ENCODE results near the gene KRT79. TPM values are rescaled to one million over a fixed set of nuclear protein-coding genes. Genes with fewer than 3 reads are reported as not detected.

The KRT79 gene
- total RNA-seq, 1 donor = under 0.01 TPM

DNA sequence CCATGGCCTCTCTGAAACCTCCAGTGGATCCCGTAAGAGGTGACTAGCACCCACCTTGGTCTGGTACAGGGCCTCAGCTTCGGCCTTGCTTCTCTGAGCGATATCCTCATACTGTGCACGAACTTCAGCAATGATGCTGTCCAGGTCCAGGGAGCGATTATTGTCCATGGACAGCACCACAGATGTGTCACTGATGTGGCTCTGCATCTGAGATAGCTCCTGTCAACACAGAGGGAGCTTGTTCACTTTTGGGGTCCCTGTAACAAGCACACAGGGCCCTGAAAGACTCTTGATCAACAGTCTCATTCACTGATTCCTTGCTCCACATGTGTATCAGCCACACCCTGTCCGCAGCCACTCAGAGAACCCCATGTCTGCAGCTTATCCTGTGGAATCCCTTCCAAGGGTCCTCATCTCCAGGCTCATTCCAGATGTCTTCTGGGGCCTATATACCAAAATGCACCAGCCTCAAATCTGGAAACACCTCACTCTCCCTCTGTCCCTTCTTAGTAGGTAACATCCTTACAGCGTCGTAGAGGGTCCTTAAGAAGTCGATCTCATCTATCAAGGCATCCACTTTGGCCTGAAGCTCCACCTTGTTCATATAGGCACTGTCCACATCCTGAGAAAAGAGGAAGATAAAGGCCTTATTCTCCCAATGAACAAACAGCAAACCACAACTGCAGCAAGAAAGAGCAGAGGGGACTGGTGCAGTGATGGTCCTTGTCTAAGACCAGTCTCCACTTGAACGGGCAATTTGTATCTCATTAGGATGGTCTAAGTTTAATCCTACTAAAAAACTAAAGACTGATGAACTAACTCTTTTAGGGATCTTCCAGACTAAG is 41.7 kb downstream of the KRT79 start:
- peak in 1 of 3 donors; percentile 28 for DNase-seq (ENCODE audit: low read depth in 2 of 3, low spot score in 2 of 3)

- no peak for DNase-seq (ENCODE audit: low read depth in 2 of 3, low spot score in 2 of 3)
These were observed 42.6 kb downstream of the KRT79 start for GRCh38 chr12:52791271-52792184.

DNA sequence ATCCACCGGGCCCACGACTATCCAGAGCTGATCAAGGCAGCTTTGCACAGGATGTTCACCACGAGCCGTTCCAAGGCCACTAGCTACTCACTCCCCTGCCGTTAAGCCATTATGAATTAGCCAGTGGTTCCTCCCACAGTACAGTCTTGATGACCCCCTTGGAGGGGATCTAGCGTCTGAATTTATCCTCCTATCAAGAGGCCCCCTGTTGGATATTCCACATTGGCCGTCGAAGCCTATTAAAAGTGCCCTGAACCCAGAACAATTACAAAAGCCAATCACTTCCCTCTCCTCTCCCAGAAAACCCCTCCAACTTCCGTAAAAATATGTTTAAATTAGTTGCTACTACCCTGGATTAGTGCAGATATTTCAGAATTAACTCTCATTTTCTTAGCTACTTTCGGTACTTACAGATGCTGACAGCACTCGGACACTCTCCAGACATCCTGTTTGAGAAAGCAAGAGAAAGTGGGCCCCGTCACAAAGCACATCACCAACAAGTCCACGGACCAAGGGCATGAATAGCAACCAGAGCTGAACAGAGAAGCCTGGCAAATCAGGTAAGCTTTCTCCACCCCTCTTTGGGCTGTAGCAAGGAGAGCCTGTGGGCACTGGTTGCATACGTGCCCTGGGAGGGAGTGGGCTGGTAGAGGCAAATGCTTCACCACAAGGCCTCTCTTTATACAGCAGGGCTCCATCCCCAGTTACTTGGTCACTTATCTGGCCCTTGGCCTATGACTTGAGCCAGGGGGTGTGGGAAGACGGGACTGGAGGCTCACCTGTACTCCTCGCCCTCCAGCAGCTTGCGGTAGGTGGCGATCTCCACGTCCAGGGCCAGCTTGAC is 43.5 kb downstream of the KRT79 start:
- no peak for DNase-seq (ENCODE audit: low read depth in 2 of 3, low spot score in 2 of 3)

DNA sequence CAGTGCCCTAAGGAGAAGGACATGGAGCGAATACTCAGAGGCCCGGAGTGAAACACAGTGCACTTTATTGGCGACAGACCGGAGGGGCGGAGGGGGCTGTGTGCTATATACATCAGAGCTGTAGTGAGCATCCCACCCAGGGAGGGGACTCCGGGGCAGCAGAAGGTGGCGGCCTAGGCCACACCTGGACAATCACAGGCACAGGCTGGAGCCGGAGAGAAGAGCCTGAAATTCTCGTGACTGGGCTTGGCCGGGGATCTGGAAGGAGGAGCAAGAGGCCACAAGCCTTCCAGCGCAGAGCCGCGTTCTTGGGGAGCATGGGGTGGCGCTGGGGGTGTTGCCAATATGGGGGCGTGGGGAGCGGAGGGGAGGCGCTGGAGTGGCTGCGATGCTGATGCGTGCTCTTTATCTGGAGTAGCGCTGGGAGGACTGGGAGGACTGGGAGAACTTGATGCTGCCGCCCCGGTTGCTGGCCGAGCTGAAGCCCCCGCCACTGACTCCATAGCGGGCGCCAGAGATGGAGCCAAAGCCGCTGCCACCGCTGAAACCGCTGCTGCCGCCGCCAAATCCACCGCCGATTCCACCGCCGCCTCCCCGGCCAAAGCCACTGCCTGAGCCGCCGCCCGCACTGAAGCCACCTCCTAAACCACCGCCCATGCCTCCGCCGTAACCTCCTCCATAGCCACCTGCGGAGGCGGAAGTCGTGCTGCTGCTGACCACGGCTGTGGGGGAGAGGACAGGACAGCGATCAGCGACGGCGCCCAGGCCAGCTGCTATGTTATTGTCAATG is 44.3 kb downstream of the KRT79 start:
- peak in 1 of 3 donors; percentile 4 for DNase-seq (ENCODE audit: low read depth in 2 of 3, low spot score in 2 of 3)

DNA sequence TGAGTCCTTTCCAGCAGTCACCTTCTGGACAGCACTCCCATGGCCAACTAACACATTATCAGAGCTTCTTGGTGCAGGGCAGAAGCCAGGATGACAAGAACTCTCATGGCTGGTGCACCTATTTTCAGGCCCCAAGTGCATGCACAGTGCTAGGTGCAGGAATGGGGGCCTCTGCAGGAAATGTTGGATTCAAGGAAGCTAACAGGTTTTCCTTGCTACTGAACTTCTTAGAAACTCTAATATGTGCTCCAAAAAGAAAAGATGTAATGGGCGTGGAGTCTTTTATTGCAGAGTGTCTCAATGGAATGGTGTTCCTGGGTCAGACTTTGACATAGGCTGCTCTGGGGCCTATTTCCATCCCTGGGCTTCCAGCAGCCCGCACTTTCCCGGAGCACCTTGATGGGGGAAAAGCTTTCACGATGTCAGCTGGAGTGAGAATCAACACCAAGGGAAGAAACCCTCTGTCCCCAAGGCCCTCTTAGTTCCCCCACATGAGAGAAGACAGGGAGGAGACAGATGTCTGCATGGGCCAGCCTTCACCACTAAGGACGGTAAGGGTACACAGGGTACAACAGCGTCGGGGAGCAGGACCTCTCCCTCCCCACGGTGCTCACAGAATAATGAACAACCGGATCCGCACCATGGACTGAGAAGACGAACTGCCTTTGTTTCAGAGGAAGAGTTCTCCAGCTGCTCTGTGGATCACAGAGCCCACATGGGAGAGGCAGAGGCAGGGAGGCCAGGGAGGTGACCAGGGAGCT is 45.1 kb downstream of the KRT79 start:
- no peak for DNase-seq (ENCODE audit: low read depth in 2 of 3, low spot score in 2 of 3)

- no peak for DNase-seq (ENCODE audit: low read depth in 2 of 3, low spot score in 2 of 3)
These were observed 45.8 kb downstream of the KRT79 start for GRCh38 chr12:52788192-52788875.

GRCh38 chr12:52787324-52788191 is 46.6 kb downstream of the KRT79 start:
- DNase-seq (ENCODE audit: low read depth in 2 of 3, low spot score in 2 of 3) = peak in 1 of 3 donors; percentile 11

GRCh38 chr12:52784909-52785308 is 49.2 kb downstream of the KRT79 start:
- DNase-seq (ENCODE audit: low read depth in 2 of 3, low spot score in 2 of 3) = no peak

- no peak for DNase-seq (ENCODE audit: low read depth in 2 of 3, low spot score in 2 of 3)
These were observed 50.4 kb downstream of the KRT79 start for GRCh38 chr12:52783563-52784316.

DNA sequence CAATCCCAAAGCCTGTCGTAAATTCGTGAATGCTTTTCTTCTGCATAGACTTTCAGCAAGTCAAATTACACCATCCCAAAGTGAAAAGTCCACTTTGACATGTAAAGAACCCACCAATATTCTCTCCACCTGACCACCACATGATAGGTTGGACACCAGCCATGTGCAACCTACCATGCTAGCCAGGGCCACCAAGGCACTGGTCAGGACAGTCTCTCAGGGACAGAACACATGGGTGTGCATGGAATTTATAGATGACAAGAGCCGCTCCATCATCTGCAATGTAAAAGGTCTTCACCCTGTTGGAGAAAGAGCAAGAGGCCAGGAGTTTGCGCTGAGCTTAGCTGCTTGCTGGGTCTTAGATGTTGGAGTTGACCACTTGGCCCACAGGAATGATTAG is 51.6 kb downstream of the KRT79 start:
- no peak for DNase-seq (ENCODE audit: low read depth in 2 of 3, low spot score in 2 of 3)

DNA sequence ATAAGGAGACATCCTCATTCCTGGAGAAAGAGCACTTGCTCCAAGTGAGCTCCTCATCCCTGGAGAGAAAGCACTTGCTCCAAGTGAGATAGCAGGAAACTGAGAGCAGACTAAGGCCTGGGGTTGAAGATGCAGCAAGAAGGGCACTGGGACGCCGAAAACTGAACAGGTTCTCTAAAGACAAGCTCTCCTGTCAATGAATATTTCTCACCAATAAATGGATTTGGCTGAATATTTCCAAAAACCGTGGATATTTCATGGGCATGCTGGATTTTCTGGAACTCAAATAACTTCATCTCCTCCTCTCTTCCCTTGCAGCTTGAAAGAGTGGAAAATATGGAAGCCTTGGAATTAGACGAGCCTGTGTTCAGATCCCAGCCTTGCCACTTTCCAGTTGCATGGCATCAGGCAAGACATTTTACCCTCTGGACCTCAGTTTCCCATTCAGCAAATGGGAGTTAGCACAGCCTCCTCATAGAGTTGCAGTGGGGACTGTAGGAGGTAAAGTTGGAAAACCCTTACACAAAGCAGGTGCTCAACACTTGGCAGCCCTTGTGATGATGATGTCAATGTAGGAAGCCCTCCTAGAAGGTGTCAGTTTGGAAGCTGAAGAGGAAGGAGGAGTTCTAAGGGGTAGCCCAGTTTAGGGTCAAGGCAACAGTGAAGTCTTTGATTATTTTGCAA is 52.6 kb downstream of the KRT79 start:
- no peak for DNase-seq (ENCODE audit: low read depth in 2 of 3, low spot score in 2 of 3)

GRCh38 chr12:52779914-52780313 is 54.2 kb downstream of the KRT79 start:
- DNase-seq (ENCODE audit: low read depth in 2 of 3, low spot score in 2 of 3) = no peak

DNA sequence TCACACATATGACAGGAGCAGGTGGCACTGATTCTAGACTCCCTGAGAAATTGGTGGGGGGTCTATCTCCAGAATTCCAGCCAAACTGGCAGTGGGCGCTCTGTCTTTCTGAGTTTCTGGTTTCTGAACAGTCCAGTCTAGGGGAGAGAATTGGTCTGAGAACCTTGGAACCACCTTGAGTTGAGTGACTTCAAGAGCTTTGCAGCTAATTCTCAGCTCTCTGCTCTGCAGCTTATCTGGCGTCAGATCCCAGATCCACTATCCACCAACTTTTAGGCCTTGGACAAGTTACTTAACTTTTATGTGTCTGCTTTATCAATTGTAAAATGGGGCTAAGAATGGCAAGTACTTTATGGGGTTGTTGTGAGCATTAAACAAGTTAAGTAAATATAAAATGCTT is 55.3 kb downstream of the KRT79 start:
- DNase-seq (ENCODE audit: low read depth in 2 of 3, low spot score in 2 of 3) = no peak

DNA sequence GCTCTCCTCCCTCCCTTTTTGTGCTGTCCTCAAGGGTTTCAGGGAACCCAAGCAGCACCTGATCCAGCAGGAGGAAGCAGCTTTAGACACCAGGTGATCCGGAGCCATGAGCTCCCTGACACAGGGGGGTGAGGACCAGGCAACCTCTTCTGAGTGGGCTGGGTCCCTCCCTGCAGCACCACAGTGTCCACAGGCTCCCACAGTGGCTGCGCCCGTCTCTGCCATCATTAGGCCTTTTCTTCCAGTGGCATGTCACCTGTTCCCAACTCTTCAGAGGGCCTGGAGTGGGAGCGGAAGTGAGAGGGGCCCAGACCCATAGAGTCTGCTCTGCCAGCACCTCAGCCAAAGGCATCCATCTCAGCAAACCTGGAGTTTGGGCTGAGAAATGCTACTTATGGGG is 56.5 kb downstream of the KRT79 start:
- DNase-seq (ENCODE audit: low read depth in 2 of 3, low spot score in 2 of 3) = no peak

- DNase-seq (ENCODE audit: low read depth in 2 of 3, low spot score in 2 of 3) = no peak
These were observed 57.2 kb downstream of the KRT79 start, which contains the start of gene KRT76 for GRCh38 chr12:52776913-52777395. Gene KRT76 (minus strand): TSS chr12:52777345. CDS start chr12:52777291, 54 bp downstream.

DNA sequence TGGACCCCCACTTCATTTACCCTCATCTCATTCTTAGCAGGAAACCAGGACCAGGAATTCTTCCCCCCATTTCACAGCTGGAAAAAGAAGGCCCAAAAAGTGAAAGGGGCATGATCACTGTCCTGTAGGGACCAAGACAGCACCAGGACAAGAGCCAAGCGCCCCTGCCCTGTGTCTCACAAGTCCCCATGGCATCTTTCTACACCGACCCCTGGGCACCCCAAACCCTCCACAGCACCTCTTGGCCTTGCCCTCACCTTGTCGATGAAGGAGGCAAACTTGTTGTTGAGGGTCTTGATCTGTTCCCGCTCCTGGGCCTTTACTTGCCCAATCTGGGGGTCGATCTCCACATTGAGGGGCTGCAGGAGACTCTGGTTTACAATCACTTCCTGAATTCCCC is 57.7 kb downstream of the KRT79 start:
- DNase-seq (ENCODE audit: low read depth in 2 of 3, low spot score in 2 of 3) = no peak

Data from hematopoietic multipotent progenitor cell (in vitro differentiated cells).